Esophagus muscularis mucosa (tissue), 4 donors: Measurements from ENCODE around the gene GRAMD2A.

Source experiments
- EP300 ChIP-seq: sonication (generic); formaldehyde crosslinking; IDR thresholded peaks from one replicate; pipeline ENCODE4 v1.6.1; 2017; ENCODE audit warnings: antibody characterized with exemption
- POLR2A ChIP-seq: fragments of 450-650 bp; IDR thresholded peaks from one replicate; pipeline ENCODE4 v1.6.1; 2017; ENCODE audit warnings: antibody characterized with exemption, moderate library complexity, mild to moderate bottlenecking, low read depth
- POLR2AphosphoS5 ChIP-seq, 2 donors: sonication (generic); formaldehyde crosslinking; IDR thresholded peaks; one replicate each; pipeline ENCODE4 v1.6.1; 2017; ENCODE audit warnings: antibody characterized with exemption in 2 of 2
- TF ChIP-seq, protein P1 (sequence below), 3 experiments: fragments of 200-600 bp in 2 of 3; fragments of 450-650 bp in 1 of 3; sonication (generic) in 2 of 3; IDR thresholded peaks; one replicate each; pipeline ENCODE4 v1.5.1; 2017 to 2019; ENCODE audit warnings: antibody characterized with exemption in 3 of 3, mild to moderate bottlenecking in 2 of 3, moderate library complexity in 1 of 3

GRCh38 chr15:72141171-72142084 lies 56.2 kb downstream of the GRAMD2A start:
- TF ChIP-seq, protein P1, sequence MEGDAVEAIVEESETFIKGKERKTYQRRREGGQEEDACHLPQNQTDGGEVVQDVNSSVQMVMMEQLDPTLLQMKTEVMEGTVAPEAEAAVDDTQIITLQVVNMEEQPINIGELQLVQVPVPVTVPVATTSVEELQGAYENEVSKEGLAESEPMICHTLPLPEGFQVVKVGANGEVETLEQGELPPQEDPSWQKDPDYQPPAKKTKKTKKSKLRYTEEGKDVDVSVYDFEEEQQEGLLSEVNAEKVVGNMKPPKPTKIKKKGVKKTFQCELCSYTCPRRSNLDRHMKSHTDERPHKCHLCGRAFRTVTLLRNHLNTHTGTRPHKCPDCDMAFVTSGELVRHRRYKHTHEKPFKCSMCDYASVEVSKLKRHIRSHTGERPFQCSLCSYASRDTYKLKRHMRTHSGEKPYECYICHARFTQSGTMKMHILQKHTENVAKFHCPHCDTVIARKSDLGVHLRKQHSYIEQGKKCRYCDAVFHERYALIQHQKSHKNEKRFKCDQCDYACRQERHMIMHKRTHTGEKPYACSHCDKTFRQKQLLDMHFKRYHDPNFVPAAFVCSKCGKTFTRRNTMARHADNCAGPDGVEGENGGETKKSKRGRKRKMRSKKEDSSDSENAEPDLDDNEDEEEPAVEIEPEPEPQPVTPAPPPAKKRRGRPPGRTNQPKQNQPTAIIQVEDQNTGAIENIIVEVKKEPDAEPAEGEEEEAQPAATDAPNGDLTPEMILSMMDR (IDR thresholded peaks at IDR 0.05), result no peak
- TF ChIP-seq POLR2A, result no peak
- no peak for TF ChIP-seq EP300
- no peak for TF ChIP-seq POLR2AphosphoS5 (IDR thresholded peaks at IDR 0.05)
